ENCODE data around the gene PCED1B. TPM values are rescaled to one million over a fixed set of nuclear protein-coding genes. Genes with fewer than 3 reads are reported as not detected.
A peak's percentile ranks its signal among the peaks of the same experiment; 100 is the strongest.

The PCED1B gene
- total RNA-seq, result 7.6 TPM
- long read RNA-seq, partial matches to known transcripts, result 0 of 7 reads
- long read RNA-seq, other reads (novel, unspliced or antisense), result 7 of 7 reads

- intact Hi-C loops (cut with DNase I), result no loop called here
- peak; percentile 93 for DNase-seq
- peak; percentile 82 for ATAC-seq
- TF ChIP-seq CTCF (IDR thresholded peaks at IDR 0.05), result peak; percentile 41
- Histone ChIP-seq H3K27ac (peak within 1 kb of the TSS; percentile 92), H3K9me3 (no peaks in the 10 kb centered on the region), H3K27me3 (no peaks in the 10 kb centered on the region), H3K4me1 (peaks cover 24% of the 10 kb centered on the region), H3K36me3 (no peaks in the 10 kb centered on the region), H3K4me3 (peak within 1 kb of the TSS; percentile 73)
Observed at GRCh38 chr12:47079468-47079980, at the start of gene PCED1B, which contains the start of gene AMIGO2. Gene PCED1B (plus strand): TSS chr12:47079621. CDS start chr12:47235064, 155,443 bp downstream. Gene AMIGO2 (minus strand): TSS chr12:47079959. CDS start chr12:47079002, 957 bp downstream.

- ATAC-seq (no peak), DNase-seq (no peak)
- Histone ChIP-seq H3K36me3 (no peaks in the 10 kb centered on the region), H3K4me3 (no peak overlapping the region), H3K27ac (no peak overlapping the region), H3K4me1 (peaks cover 9% of the 10 kb centered on the region), H3K27me3 (no peaks in the 10 kb centered on the region), H3K9me3 (no peaks in the 10 kb centered on the region)
- intact Hi-C loops (cut with DNase I), result no loop called here
- no peak for TF ChIP-seq CTCF (IDR thresholded peaks at IDR 0.05)
Observed at GRCh38 chr12:47029903-47030302, 49.5 kb upstream of the PCED1B start.

- Histone ChIP-seq H3K27me3 (no peaks in the 10 kb centered on the region), H3K27ac (no peak overlapping the region), H3K4me3 (no peak overlapping the region), H3K36me3 (no peaks in the 10 kb centered on the region), H3K9me3 (no peaks in the 10 kb centered on the region), H3K4me1 (peaks cover 9% of the 10 kb centered on the region)
- DNase-seq (no peak), ATAC-seq (peak; percentile 73)
- peak; percentile 60 for TF ChIP-seq CTCF (IDR thresholded peaks at IDR 0.05)
- intact Hi-C loops (cut with DNase I), result no loop called here
Observed at GRCh38 chr12:47032644-47033043, 46.8 kb upstream of the PCED1B start.

- no peak for TF ChIP-seq CTCF (IDR thresholded peaks at IDR 0.05)
- Histone ChIP-seq H3K9me3 (no peaks in the 10 kb centered on the region), H3K27me3 (no peaks in the 10 kb centered on the region), H3K4me3 (no peak overlapping the region), H3K4me1 (peaks cover 9% of the 10 kb centered on the region), H3K27ac (no peak overlapping the region), H3K36me3 (no peaks in the 10 kb centered on the region)
- DNase-seq, result peak; percentile 74
- ATAC-seq, result peak; percentile 97
- intact Hi-C loops (cut with DNase I), result no loop called here
Observed at GRCh38 chr12:47033081-47033480, 46.3 kb upstream of the PCED1B start.

- no peak for DNase-seq
- Histone ChIP-seq H3K27ac (no peak overlapping the region), H3K9me3 (no peaks in the 10 kb centered on the region), H3K36me3 (no peaks in the 10 kb centered on the region), H3K4me3 (no peak overlapping the region), H3K27me3 (no peaks in the 10 kb centered on the region), H3K4me1 (peaks cover 9% of the 10 kb centered on the region)
- TF ChIP-seq CTCF (IDR thresholded peaks at IDR 0.05), result no peak
- ATAC-seq, result no peak
- intact Hi-C loops (cut with DNase I), result no loop called here
Observed at GRCh38 chr12:47033789-47034555, 45.4 kb upstream of the PCED1B start.
